CD4-positive, alpha-beta T cell treated with Interleukin-2 at 100 ng/mL for 4 hours (primary cell): Measurements from ENCODE around the gene CLDN16.

Experiments
- DNase-seq: peaks from one replicate; pipeline ENCODE4 v3.0.0-alpha.2; 2020; ENCODE audit warnings: low spot score

The CLDN16 gene, protein sequence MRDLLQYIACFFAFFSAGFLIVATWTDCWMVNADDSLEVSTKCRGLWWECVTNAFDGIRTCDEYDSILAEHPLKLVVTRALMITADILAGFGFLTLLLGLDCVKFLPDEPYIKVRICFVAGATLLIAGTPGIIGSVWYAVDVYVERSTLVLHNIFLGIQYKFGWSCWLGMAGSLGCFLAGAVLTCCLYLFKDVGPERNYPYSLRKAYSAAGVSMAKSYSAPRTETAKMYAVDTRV

DNA sequence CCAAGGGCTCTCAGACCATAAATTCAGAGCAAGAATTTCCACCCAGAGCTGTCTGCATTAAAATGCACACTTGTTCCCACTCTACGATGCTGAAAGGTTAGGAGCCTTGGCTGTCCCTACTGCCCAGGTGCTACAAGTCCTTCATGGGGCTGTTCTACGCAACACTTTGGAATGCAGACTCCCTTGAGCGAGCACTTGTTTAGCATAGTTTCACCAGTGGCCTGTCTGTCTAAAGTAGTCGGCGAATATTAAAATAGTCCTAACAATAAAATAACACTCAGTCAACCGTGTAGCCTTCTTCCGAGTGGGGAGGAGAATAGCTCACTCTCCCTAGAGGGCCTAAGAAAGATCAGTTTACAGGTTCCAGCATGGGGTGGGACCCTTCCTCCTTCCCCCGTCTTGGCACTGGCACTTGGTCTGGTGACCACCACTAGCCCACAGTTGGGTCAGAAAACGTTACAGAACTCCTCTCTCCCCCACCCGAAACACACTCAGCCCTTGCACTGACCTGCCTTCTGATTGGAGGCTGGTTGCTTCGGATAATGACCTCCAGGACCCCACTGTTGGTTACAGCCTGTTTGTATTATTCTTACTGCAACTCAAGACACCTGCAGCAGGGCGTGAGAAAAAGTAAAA is at the start of gene CLDN16:
TSS of gene CLDN16 (plus strand) at position 586 of the 636 bp plus-strand sequence. CDS start 167 bp downstream, outside the sequence.
- no peak for DNase-seq

DNA sequence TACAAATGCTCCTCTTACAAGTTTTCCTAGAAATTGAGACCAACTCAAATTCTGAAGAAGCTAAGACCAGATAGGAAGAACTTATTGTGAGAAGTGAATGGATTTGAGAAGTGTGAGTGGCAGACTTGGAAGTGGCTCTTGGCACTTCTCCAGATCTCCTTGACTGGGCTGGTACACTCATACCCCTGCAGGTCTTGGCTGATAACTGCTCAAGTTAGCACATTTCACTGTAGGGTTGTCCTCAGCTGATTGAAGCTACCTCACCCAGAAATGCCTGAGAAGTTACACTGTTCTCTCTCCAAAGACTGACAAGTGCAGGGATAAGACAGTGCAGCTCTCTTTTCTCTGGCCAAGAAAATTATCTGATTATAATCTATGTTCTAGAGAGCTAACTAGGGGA is 49.2 kb upstream of the CLDN16 start:
- DNase-seq, result no peak

DNA sequence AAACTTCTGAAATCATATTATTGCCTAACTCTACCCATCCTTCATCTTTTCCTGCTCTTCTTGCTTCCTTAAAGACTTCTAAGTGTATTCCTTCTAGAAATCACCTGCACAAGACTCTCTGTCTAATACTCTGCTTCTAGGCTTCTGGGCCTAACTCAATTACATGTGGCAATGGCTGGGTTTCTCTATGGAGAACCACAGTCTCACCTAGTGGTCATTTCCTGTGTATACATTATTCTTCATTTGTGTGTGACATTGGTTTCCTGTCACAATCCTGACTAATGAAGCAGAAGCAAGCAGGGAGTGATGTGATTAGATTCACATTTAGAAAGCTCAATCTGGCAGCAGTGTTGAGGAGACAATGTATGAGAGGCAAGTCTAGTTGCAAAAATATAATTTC is 48.8 kb upstream of the CLDN16 start:
- DNase-seq, result no peak

DNA sequence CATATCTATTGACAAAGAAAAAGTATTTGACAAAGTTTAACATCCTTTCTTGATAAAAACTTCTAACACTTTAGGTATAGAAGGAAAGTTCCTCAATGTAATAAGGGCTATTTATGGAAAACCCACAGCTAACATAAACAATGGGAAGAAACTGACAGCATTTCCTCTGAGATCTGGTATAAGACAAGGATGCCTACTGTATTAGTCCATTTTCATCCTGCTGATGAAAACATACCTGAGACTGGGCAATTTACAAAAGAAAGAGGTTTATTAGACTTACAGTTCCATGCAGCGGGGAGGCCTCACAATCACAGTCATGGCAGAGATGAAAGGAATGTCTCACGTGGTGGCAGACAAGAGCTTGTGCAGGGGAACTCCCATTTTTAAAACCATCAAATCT is 47.9 kb upstream of the CLDN16 start:
- DNase-seq, result no peak

DNA sequence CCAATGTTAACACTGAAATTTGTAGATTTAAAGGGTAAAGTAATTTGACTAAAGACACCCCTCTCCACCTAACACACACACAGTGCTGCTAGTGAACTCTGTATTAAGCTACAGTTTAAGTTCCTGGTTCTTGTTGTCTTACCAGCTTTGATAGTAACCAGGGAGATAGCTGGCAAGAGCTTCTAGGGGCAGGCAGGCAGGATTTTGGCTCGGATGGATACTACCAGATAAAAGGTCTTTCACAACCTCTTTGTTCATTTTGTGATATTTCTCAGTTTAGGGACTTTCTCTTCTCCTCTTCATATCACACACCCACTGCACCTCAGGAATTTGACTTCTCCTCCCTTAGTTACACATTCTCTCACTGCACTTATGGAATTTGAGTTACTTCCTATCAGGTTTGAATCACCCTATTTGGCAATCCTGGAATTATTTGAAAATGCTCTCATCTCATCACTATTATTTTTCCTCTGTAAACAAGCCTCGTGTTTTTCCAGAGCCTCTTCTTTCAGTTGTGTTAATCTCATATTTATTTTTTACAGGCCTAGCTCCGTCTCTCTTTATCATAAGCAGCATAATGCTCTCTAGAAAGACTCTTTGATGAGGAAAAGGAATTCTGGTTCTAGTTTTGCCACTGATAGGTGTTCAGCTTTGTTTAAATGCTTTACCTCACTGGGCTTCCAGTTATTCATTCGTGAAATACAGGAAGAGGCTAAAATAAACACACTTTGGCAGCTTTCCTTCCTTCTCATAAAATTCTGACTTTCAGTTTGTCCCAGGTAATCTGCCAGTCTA is 42.7 kb upstream of the CLDN16 start:
- no peak for DNase-seq

DNA sequence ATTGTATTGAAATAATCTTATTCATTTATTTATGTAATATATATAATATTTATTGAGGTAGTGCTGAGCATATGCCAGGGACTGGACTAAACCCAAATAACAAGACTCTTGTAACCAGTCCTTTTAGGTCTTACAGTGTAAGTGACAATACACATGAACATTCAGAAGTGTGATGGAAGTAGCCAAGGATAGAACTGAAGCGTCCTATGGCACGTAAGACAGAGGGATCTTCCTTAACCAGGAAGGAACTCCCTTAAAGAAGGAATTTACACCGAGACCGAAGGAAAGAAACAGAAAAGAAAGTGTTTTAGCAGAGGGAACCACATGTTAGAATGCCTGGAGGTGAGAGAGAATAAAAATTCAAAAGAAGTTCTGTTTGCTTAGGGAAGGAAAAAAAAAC is 42.1 kb upstream of the CLDN16 start:
- DNase-seq, result no peak

DNA sequence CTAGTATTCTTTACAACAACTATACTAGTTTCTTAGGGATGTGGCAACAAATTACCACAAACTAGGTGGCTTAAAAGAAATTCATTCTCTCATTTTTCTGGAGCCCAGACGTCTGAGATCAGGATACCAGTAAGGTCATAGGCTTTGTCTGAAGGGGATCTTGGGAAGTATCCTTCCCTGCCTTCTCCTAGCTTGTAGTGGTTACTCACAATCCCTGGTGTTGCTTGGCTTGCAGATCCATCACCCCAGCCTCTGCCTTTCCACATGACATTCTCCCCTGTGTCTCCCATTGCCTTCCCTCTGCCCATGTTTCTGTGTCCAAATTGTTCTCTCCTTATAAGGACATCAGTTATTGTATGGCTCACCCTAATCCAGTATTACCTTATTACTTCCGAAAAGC is 41.4 kb upstream of the CLDN16 start:
- DNase-seq, result no peak

DNA sequence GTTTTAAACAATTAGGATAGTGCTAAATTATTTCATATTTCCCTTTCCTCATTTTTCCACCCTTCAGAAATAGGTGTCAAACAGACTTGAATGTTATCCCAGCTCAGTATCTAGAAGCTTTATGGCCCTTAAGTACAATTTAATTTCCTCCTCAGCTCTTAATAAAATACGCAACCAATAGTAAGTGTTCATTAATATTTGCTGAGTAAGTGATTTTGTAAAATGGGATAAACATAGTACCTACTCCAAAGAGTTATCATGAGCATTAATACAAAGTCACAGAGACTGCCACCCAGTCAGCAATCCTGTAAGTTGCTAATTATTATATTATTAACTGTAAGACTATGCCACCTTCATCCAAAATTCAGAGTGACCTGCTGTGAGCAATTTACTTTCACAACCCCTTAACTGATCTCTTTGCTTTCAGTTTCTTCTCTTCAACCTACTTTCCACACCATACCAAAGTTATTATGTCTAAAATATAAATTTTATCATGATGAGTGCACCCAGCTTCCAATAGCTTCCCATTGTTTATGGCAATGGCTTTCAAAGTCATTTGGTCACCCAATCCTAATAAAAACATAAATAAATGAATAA is 35.0 kb upstream of the CLDN16 start:
- no peak for DNase-seq

DNA sequence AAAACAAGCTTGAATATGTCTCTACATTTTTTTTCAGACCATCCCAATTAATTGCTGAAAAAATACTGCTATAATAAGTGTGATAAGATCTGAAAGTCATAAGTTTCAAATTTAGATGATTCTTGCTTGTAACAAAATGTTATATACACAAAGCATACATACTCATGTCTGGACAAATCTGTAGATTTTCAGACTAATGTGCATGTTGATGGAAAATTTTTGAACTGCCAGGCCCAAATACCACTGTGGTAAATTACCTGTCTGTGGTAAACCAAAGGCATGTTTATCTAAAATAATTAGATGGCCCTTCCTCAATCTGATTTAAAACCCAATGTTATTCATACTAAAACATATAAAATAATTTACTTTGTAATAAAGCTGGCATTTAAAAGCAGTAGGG is 31.7 kb upstream of the CLDN16 start:
- no peak for DNase-seq

DNA sequence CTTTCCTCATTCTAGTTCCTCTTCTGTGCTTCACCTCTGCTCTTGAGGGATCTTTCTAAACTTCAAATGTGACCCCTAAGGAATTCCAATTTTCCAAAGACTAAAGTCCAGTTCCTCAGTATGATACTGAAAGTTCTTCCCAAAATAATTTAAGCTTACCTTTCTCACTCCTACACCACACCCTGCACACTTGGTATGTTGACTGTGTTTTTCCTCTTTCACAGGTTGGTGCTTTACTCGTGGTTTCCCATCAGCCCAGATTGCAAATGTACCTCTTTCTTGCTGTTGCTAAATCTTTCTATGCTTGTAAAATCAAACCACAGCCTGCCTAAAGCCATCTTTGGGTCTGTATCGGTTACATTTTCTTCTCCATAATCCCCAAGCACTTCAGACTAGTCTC is 30.5 kb upstream of the CLDN16 start:
- no peak for DNase-seq

DNA sequence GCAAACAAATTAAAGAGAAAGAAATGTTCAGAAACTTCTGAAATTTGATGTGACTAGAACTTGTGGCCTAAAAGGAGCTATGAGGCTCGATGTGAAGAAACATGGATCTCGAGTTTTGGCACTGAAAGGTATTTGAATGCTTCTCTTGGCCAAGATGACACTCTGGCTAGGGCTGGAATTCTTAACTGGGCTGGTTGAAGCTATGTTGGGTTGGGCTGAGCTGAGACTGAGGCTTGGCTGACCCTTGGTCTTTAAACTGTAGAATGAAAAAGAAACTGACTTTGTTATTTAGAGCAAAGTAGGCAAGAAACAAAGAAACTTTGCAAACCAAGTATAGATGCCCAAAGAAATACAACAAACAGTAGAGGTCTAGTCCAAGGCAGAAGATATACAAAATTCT is 28.1 kb upstream of the CLDN16 start:
- DNase-seq, result no peak

DNA sequence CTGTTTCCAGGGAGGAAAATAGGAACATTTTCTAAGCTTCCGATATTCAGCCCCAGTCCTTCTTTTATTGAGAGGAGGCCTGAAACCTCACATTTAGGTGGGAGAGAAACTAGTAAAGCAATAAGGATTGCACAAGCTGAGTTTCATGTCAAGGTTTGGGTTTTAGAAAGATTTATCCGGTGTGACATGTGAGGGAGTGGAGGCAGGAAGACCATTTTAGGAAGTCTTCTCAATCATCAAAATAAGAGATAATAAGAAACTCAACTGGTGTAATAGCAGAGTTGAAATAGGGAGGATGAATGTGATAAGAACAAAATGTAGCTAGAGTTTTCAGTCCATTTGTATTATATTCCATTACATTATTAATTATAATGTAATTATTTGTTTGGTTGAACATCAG is 27.7 kb upstream of the CLDN16 start:
- DNase-seq, result no peak

DNA sequence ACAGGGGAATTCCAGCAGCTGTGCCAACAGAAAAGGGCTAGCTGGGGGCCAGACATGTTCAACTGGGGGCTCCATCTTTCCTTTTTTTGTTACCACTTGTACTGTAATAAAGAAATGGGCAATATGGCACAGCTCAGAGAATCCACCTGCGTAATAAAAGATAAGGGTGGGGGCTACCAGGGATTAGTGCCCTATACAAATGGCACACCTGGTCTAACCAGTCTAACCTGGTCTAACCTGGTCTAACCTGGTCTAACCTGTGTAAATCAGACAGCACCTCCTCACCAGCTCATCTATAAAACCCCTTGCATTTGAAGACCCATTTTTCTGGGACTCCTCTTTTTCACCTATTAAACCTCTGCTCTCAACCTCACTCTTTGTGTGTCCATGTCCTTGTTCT is 26.2 kb upstream of the CLDN16 start:
- DNase-seq, result no peak

DNA sequence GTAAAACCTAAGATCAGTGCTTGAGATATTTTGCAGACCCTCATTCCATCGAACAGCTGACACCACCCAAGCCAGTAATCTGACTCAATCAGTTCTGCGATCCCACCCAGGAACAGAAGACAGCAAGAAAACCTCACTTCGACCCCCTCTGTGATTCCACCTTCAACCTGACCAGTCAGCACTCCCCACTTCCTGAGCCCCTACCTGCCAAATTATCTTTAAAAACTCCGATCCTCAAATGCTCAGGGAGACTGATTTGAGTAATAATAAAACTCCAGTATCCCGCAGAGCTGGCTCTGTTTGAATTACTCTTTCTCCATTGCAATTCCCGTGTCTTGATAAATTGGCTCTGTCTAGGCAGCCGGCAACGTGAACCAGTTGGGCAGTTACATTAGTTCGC is 25.7 kb upstream of the CLDN16 start:
- DNase-seq, result no peak

DNA sequence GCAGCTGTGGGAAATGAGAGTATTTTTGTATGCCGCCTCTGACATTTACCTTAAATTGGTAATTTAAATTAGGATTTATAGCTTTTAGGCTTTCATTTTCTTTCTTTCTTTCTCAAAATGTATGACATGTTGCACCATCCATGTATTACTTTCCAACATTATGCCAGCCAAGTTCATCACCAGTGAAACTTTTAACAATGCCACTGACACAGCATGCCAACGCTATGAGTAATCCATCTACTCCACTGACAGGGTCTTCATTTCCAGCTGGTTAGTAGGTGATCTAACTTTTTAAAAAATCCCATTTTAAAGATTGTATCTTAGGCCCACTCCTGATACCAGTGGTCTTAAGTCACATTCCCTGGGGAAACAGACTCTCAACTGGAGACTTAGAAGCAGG is 21.8 kb upstream of the CLDN16 start:
- DNase-seq, result no peak

DNA sequence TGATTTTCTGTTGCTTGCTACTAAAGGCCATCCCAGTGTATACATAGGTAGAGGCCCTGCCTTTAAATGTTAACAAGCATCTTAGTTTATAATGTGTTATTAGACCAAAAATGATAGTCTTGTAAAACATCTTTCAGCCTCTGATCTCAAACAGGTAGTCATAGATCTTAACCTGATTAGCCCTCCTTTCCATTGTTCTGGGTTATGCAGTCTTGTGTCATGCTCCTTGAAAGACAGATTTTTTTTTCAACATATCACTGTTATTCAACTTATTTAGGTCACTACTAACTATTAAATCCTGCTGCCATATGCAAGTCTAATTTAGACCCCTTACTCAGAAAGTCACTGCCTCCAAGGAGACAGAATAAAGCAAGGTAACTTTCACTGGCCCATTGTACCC is 19.1 kb upstream of the CLDN16 start:
- DNase-seq, result no peak

DNA sequence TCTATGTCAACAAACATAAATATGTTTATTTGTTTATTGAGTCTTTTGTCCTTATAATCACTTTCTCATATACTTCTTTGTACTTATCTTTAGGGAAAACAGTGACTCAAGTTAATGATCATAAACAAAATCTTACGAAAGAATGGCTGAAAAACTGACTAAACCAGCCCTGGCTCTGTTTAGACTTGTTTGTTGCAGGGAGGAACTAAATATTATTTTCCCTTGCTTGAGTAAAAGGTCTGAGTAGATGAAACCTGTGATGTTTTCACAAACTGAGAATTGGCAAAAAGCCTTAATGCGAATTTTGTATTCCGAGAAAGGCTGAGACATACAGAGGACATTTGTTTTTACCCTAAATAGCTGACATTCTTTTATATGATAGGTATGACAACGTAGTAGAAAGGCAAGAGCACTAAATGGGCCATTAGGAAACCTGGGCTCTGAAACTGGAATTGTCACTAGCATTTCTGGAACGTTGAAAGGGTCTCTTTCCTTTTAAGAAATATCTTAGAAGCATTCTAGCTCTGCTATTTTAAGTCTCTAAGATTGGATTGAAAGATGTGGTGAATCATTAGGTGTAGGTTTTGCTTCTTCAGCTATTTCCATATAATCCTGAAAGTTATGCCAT is 18.2 kb upstream of the CLDN16 start:
- DNase-seq, result no peak

DNA sequence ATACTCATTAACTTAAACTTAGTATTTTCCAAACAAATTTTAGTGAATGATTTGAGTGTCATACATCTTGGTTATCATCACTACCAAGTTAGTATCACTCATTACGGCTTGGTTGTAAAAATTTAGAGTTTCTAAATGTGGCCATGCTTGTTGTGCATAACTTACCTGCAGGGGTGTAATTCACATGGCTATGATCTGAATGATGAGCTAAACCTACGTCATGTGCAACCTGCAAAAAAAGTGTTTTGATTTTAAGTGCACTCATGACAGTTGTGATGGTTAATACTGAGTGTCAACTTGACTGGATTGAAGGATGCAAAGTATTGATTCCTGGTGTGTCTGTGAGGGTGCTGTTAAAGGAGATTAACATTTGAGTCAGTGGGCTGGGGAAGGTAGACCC is 17.6 kb upstream of the CLDN16 start:
- no peak for DNase-seq

DNA sequence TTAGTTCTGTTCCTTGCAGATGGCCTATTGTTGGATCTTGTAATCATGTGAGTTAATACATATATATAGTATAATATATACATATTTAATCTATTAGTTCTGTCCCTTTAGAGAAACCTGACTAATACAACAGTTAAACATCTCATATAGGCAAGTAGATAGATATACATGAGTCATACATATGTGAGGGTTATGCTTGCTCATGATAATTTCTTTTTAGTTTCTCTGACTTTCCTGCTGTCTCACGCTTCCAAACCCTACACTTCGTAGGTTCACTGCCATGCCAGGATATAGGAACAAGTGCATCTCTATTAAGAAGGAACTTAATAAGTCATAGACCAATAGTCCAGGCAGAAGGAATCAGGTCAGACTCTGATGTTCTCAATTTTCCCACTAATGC is 16.8 kb upstream of the CLDN16 start:
- no peak for DNase-seq

DNA sequence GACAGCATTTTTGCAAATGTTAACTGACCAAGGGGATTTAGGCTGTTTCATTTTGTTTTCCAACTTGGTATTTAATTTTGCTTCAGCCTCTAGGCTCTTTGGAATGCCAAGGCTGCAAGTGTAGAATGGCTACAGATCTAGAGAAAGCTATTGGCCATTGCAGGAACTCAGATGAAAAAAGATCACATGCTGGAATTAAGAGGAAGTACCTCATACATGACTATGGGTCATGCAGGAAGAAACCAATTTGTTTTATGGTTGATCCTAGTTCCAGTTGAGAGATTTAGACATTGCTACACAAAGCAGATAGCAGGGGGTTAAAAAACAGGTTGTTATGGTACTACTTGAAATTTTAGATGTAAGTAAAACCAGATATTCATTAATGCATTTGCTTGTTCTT is 12.7 kb upstream of the CLDN16 start:
- no peak for DNase-seq

DNA sequence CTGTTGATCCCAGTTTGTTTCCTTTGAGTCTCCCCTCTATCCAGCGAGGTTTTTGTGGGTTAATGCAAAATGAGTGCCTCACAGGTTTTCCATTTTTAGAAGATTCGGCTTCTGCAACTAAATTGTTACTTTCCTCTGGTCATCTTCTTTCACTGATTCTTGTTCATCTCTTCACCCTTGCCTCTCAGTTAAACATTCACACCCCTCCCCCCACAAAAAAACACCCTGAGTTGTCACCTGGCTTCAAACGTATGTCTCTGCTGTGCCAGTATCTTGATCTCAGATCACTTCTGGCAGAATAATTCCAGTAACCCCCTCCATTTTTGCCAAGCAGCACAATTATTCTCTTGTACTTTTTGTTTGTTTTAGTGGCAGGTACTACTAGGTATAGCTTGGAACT is 12.3 kb upstream of the CLDN16 start:
- no peak for DNase-seq

DNA sequence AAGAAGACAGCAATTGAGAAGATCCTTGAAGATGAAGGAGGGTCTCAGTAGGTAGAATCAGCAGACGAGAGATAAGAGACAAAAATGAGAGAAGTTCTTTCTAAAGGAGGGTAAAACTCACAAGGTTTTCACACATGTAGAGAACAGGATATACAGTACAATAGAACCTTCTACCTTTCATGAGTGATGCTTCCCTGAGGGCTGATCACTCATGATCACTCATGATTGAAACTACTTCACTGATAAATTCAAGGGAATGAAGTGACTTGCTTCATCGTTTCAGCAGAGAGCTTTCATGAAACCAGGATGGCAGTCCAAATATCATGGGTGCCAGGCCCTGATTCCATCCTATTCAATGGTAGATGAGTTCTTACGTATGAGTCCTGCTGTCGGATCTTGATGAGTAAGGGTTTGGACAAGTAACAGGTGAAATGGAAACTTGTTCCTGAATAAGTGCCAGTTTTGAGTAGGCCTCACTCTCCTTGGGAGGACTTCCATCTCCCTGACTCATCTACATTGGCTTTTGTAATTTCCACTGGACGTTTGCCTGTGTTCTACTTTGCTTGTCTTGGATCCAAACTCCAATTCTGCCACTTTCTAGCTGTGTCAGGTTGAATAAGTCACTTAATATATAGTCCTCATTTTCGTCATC is 9.6 kb upstream of the CLDN16 start:
- DNase-seq, result no peak
